Stimulated activated CD8-positive, alpha-beta memory T cell treated with anti-CD3 and anti-CD28 coated beads, Interleukin-15, amount 100 ng/mL, for 24 hours (primary cell): Measurements from ENCODE around the gene OIT3.

ENCODE experiments used
- DNase-seq: peaks from one replicate; pipeline ENCODE4 v3.0.0-alpha.2; 2020; ENCODE audit warnings: low read depth

Gene OIT3

GRCh38 chr10:72952642-72953158 is 59.2 kb downstream of the OIT3 start:
- DNase-seq: no peak

- no peak for DNase-seq
Measured at GRCh38 chr10:72953687-72954086, 60.1 kb downstream of the OIT3 start.

- no peak for DNase-seq
Measured at GRCh38 chr10:72954230-72954595, 60.7 kb downstream of the OIT3 start.

GRCh38 chr10:72954596-72955554 is 61.3 kb downstream of the OIT3 start, which contains the start of gene PLA2G12B:
TSS of gene PLA2G12B (minus strand) at chr10:72954806. CDS start at chr10:72954685, 121 bp downstream.
- no peak for DNase-seq

GRCh38 chr10:72956001-72956400 is 62.5 kb downstream of the OIT3 start:
- DNase-seq: no peak

GRCh38 chr10:72976886-72977285 is 83.3 kb downstream of the OIT3 start:
- no peak for DNase-seq

GRCh38 chr10:72979709-72980108 is 86.2 kb downstream of the OIT3 start:
- no peak for DNase-seq

GRCh38 chr10:72980348-72980747 is 86.8 kb downstream of the OIT3 start:
- no peak for DNase-seq

- DNase-seq: no peak
Measured at GRCh38 chr10:72981028-72981881, 87.7 kb downstream of the OIT3 start.

- DNase-seq: no peak
Measured at GRCh38 chr10:72981882-72982529, 88.5 kb downstream of the OIT3 start.
